Keratinocyte (primary cell): ENCODE measurements around the gene PEX11G. TPM values are rescaled to one million over a fixed set of nuclear protein-coding genes. Genes with fewer than 3 reads are reported as not detected.
A peak's percentile ranks its signal among the peaks of the same experiment; 100 is the strongest.

Experiments
- DNase-seq: peaks from one replicate; pipeline ENCODE4 v3.0.0-alpha.2; 2011; ENCODE audit warnings: low read depth, missing footprints, low spot score
- FAIRE-seq: peaks from 2 replicates; lab custom pipeline; 2011; peaks lifted over from hg19 to GRCh38; lab: Jason Lieb, UNC
- H2AFZ ChIP-seq: 2 replicates; pipeline ENCODE4 v1.6.0; 2012; ENCODE audit warnings: low read length, control low read depth, inconsistent platforms; ENCODE audit not compliant: control insufficient read depth
- H3K27ac ChIP-seq: 2 replicates; pipeline ENCODE4 v1.5.1; 2011; ENCODE audit warnings: low read length; ENCODE audit not compliant: control insufficient read depth, insufficient read depth
- H3K27me3 ChIP-seq: 3 replicates; pipeline ENCODE4 v1.6.0; 2011; ENCODE audit warnings: low read length; ENCODE audit not compliant: control insufficient read depth, insufficient read depth; ENCODE audit errors: extremely low read depth
- H3K36me3 ChIP-seq, 2 experiments: 2 replicates in 1 of 2; 3 replicates in 1 of 2; pipeline ENCODE4 v1.5.1; 2011; ENCODE audit warnings: low read length in 2 of 2, mild to moderate bottlenecking in 1 of 2; ENCODE audit not compliant: control insufficient read depth in 2 of 2, insufficient read depth in 2 of 2; ENCODE audit errors: extremely low read depth in 1 of 2
- H3K4me1 ChIP-seq: 3 replicates; pipeline ENCODE4 v1.5.1; 2011; ENCODE audit warnings: low read length; ENCODE audit not compliant: control insufficient read depth, insufficient read depth; ENCODE audit errors: extremely low read depth
- H3K4me2 ChIP-seq: 3 replicates; pipeline ENCODE4 v1.6.0; 2011; ENCODE audit warnings: low read depth, low read length; ENCODE audit not compliant: control insufficient read depth, insufficient read depth; ENCODE audit errors: extremely low read depth
- H3K4me3 ChIP-seq, 3 experiments: fragments of 200-600 bp in 1 of 3; sonication (generic) in 1 of 3; 2 replicates in 2 of 3; 3 replicates in 1 of 3; pipeline ENCODE4 v1.5.1; 2011 to 2016; ENCODE audit warnings: low read length in 3 of 3, mild to moderate bottlenecking in 3 of 3, control low read depth in 2 of 3, inconsistent platforms in 1 of 3, low read depth in 1 of 3, mixed read lengths in 1 of 3, mixed run types in 1 of 3, moderate library complexity in 1 of 3; ENCODE audit not compliant: control insufficient read depth in 2 of 3, insufficient read depth in 2 of 3; ENCODE audit errors: extremely low read depth in 1 of 3
- H3K79me2 ChIP-seq: 2 replicates; pipeline ENCODE4 v1.6.0; 2012; ENCODE audit warnings: low read length; ENCODE audit not compliant: control insufficient read depth, insufficient read depth
- H3K9ac ChIP-seq: 3 replicates; pipeline ENCODE4 v1.6.0; 2011; ENCODE audit warnings: low read length; ENCODE audit not compliant: control insufficient read depth, insufficient read depth; ENCODE audit errors: extremely low read depth
- H3K9me1 ChIP-seq: 3 replicates; pipeline ENCODE4 v1.6.0; 2011; ENCODE audit warnings: low read length; ENCODE audit not compliant: control insufficient read depth, insufficient read depth; ENCODE audit errors: extremely low read depth
- H3K9me3 ChIP-seq: 2 replicates; pipeline ENCODE4 v1.5.1; 2012; ENCODE audit warnings: low read depth, low read length; ENCODE audit not compliant: control insufficient read depth
- H4K20me1 ChIP-seq: 3 replicates; pipeline ENCODE4 v1.6.0; 2011; ENCODE audit warnings: low read length; ENCODE audit not compliant: control insufficient read depth, insufficient read depth; ENCODE audit errors: extremely low read depth
- EZH2 ChIP-seq: IDR thresholded peaks from one replicate; pipeline ENCODE4 v1.6.1; 2012; ENCODE audit warnings: inconsistent platforms, mild to moderate bottlenecking, low read length, moderate library complexity
- dilution Hi-C: fragments of 300-500 bp; cut with MboI; formaldehyde crosslinking; loops from one replicate; pipeline ENCODE4 v1.7.0; 2020; ENCODE audit warnings: low sequenced_read_pairs; ENCODE audit not compliant: extremely low pct_ligation_motif_present
- polyA plus RNA-seq, 5 experiments: library from polyadenylated mRNA; depleted of rRNA in 3 of 5; stranded (reverse) in 3 of 5; stranded (forward) in 1 of 5; unstranded in 1 of 5; fragments of >200 nt; gene quantifications; 1 replicate in 1 of 5; 2 replicates in 3 of 5; 3 replicates in 1 of 5; pipeline versions ENCODE4 v1.2.1 to v1.2.3, GENCODE V29; 2011 to 2012; ENCODE audit warnings: missing spikeins in 2 of 5, low read depth in 1 of 5, low replicate concordance in 1 of 5
- TF ChIP-seq, protein P1 (sequence below), 3 experiments: IDR thresholded peaks in 1 of 3; conservative IDR thresholded peaks in 1 of 3; optimal IDR thresholded peaks in 1 of 3; 2 replicates in 2 of 3; 3 replicates in 1 of 3; pipeline versions ENCODE3 to v1.5.1; 2011; ENCODE audit warnings: low read length in 3 of 3, mild to moderate bottlenecking in 3 of 3, moderate library complexity in 2 of 3, control low read depth in 1 of 3, inconsistent platforms in 1 of 3; ENCODE audit not compliant: insufficient read depth in 2 of 3; ENCODE audit errors: extremely low read depth in 1 of 3

PEX11G gene
- polyA plus RNA-seq, 1 donor (not counting 4 experiments of a cell fraction or from before 2014, with no cell fraction given), result 1.1 TPM

DNA sequence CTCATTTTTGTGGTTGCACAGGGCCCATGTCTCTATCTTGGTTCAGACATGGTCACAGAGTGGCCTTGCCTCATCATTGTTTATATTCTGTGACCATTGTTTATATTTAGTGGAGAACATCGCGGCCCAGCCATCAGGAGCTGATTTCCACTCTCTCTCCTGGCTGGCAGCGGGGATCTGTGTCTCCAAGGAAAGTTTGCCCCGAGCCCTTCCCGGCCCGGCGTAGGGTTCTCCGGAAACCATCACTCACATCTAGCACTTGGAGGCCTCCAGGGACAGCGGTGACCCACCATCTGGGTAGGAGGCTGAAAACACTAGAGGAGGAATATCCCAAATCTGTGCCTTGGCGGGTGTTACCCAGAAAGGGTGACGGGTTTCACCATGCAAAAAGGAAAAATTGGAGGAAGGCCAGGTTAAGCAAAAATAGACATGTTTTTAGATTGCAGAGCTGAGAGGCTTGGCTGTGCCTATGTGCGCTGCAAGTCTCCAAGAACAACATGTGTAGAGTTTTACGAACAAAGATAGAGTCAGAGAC is 26.3 kb upstream of the PEX11G start:
- FAIRE-seq, result peak; percentile 34
- peak overlapping the region; percentile 61 for H3K4me2 ChIP-seq
- H3K9me3 ChIP-seq, result no peaks in the 10 kb centered on the region
- dilution Hi-C loops, result no loop called here
- TF ChIP-seq, protein P1, sequence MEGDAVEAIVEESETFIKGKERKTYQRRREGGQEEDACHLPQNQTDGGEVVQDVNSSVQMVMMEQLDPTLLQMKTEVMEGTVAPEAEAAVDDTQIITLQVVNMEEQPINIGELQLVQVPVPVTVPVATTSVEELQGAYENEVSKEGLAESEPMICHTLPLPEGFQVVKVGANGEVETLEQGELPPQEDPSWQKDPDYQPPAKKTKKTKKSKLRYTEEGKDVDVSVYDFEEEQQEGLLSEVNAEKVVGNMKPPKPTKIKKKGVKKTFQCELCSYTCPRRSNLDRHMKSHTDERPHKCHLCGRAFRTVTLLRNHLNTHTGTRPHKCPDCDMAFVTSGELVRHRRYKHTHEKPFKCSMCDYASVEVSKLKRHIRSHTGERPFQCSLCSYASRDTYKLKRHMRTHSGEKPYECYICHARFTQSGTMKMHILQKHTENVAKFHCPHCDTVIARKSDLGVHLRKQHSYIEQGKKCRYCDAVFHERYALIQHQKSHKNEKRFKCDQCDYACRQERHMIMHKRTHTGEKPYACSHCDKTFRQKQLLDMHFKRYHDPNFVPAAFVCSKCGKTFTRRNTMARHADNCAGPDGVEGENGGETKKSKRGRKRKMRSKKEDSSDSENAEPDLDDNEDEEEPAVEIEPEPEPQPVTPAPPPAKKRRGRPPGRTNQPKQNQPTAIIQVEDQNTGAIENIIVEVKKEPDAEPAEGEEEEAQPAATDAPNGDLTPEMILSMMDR (optimal IDR thresholded peaks at IDR 0.05 in 1 of 3, IDR thresholded peaks at IDR 0.05 in 1 of 3, conservative IDR thresholded peaks at IDR 0.05 in 1 of 3; ENCODE audit: extremely low read depth in 1 of 3, insufficient read depth in 2 of 3, low read length in 3 of 3), result no peak
- TF ChIP-seq EZH2, result no peak
- H3K27me3 ChIP-seq, result no peaks in the 10 kb centered on the region
- DNase-seq, result no peak
- no peaks in the 10 kb centered on the region for H3K79me2 ChIP-seq
- H3K27ac ChIP-seq, result no peak overlapping the region
- H3K9ac ChIP-seq, result peak overlapping the region; percentile 63
- H3K4me3 ChIP-seq, result peak overlapping the region in 2 of 3 experiments; percentile 61 to 64
- peak overlapping the region; percentile 99 for H2AFZ ChIP-seq
- peaks cover 13% of the 10 kb centered on the region for H3K4me1 ChIP-seq
- no peaks in the 10 kb centered on the region for H4K20me1 ChIP-seq
- H3K36me3 ChIP-seq, result no peaks in the 10 kb centered on the region
- no peaks in the 10 kb centered on the region for H3K9me1 ChIP-seq

DNA sequence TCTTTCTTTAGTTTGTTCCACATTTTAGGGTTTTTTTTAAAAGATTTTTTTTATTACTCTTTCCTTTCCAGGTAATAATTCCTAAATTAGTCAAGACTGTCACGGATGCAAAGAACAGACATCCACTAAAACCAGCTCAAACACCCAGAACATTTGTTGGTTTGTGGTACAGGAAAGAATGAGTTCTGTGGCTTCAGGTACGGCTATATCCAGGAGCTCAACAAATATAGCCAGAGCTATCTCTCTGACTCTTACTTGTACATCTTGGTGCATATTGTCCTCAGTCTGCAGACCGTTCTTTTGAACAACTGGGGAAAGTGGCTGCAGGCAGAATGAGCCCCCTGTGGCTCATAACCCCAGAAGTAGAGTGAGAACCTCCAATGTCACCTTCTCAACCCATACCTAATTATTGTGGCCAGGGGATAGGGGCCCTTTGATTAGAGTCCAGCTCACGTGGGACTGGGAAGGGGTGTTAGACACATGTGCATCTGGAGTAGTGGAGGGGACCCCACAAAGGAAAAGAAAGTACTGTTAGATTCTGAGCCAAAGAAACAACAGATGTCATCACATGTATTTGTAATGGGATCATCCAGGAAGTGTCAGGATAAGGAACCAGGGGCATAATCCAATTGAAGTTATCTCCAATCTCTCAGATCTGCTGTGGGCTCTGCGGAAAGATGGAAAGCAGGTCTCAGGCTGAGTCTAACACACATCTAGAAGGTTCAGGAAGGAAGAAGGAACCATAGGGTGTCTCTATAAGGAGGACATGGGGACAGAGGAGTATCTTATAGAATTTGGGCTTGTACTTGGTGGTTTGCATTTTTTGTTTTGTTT is 25.2 kb upstream of the PEX11G start:
- DNase-seq (no peak), FAIRE-seq (no peak)
- Histone ChIP-seq H4K20me1 (no peaks in the 10 kb centered on the region), H2AFZ (no peak overlapping the region), H3K9me1 (no peaks in the 10 kb centered on the region), H3K4me1 (peaks cover 13% of the 10 kb centered on the region), H3K4me2 (no peak overlapping the region), H3K36me3 (no peaks in the 10 kb centered on the region), H3K79me2 (no peaks in the 10 kb centered on the region), H3K27ac (no peak overlapping the region), H3K9me3 (no peaks in the 10 kb centered on the region), H3K27me3 (no peaks in the 10 kb centered on the region), H3K4me3 (no peak overlapping the region), H3K9ac (no peak overlapping the region)
- no peak for TF ChIP-seq EZH2
- TF ChIP-seq, protein P1 (optimal IDR thresholded peaks at IDR 0.05 in 1 of 3, IDR thresholded peaks at IDR 0.05 in 1 of 3, conservative IDR thresholded peaks at IDR 0.05 in 1 of 3; ENCODE audit: extremely low read depth in 1 of 3, insufficient read depth in 2 of 3, low read length in 3 of 3), result no peak
- dilution Hi-C loops, result no loop called here
